Loucy (cell line): Measurements from ENCODE around the gene CAMK1D.

Source experiments
- CTCF ChIP-seq: fragments of 200-600 bp; sonication (generic); conservative IDR thresholded peaks from 2 replicates; pipeline ENCODE4 v1.5.1; 2014; ENCODE audit warnings: mild to moderate bottlenecking, antibody characterized with exemption, low read length
- EZH2phosphoT487 ChIP-seq: fragments of 200-600 bp; IDR thresholded peaks from 2 replicates; pipeline ENCODE4 v1.6.1; 2018; ENCODE audit warnings: antibody characterized with exemption, mild to moderate bottlenecking, moderate library complexity, borderline replicate concordance

DNA sequence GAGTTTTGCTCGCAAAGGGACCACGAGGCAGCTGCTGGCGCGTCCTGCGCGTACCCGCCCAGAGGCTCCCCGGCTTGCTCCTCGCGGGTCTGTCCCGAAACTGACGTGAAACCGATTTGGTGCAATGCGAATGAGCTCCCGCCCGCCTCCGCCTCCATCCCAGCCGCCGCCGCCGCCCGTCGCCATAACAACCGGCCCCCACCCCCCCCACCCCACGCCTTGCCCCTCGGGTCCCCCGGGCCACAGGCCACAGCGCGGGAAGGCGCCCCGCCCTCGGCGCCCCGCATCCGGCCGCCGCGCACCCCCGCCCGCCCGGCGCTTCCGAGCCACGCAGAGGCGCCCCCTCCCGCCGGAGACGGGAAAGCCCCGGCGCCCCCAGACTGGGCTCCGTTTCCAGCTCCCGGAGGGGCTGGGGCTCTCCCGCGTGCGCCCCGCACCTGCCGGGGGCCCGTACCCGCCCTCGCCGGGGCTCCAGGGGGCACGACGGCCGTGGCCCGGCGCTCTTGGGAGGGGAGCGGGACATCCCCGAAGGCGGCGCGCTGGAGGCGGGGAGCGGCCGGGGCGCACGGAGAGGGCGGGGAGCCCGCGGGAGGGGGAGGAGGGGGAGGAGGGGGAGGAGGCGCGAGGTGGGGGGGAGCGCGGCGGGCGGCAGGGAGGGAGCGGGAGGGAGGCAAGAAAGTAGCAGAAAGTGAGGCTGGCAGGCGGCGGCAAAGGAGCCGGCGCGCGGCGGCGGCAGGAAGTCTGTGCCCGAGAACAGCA lies at the start of gene CAMK1D:
- TF ChIP-seq CTCF: peak; percentile 37
- no peak for TF ChIP-seq EZH2phosphoT487
